SK-N-SH (cell line): ENCODE data around the gene CDK3.

Experiments used
- CTCF ChIP-seq: fragments of 200-600 bp; sonication (generic); IDR thresholded peaks from 2 replicates; pipeline ENCODE4 v1.6.1; 2017; ENCODE audit warnings: antibody characterized with exemption, mild to moderate bottlenecking, moderate library complexity
- FOXM1 ChIP-seq: IDR thresholded peaks from 2 replicates; pipeline ENCODE4 v1.4.0; 2012; ENCODE audit warnings: low read depth, mild to moderate bottlenecking
- MAX ChIP-seq: IDR thresholded peaks from 2 replicates; pipeline ENCODE4 v1.4.0; 2012; ENCODE audit warnings: low read depth
- POLR2AphosphoS5 ChIP-seq: IDR thresholded peaks from 2 replicates; pipeline ENCODE4 v1.6.1; 2012; ENCODE audit warnings: low read depth, low read length
- RAD21 ChIP-seq: IDR thresholded peaks from 2 replicates; pipeline ENCODE4 v1.6.1; 2012; ENCODE audit warnings: mild to moderate bottlenecking, low read length
- REST ChIP-seq: IDR thresholded peaks from 2 replicates; pipeline ENCODE4 v1.6.1; 2012; ENCODE audit warnings: mild to moderate bottlenecking, low read depth, low read length, moderate library complexity
- TAF1 ChIP-seq: IDR thresholded peaks from 2 replicates; pipeline ENCODE4 v1.6.1; 2012; ENCODE audit warnings: low read depth, mild to moderate bottlenecking, low read length, moderate library complexity, borderline replicate concordance
- USF2 ChIP-seq: fragments of 150-350 bp; IDR thresholded peaks from 2 replicates; pipeline ENCODE4 v1.6.1; 2017; ENCODE audit warnings: antibody characterized with exemption, low read length, low read depth, borderline replicate concordance

- TF ChIP-seq USF2 = no peak
- no peak for TF ChIP-seq CTCF
- TF ChIP-seq RAD21 = no peak
- TF ChIP-seq POLR2AphosphoS5 = no peak
- TF ChIP-seq TAF1 = no peak
- no peak for TF ChIP-seq REST
- no peak for TF ChIP-seq MAX
- no peak for TF ChIP-seq FOXM1
Measured at GRCh38 chr17:76022973-76023899, 22.6 kb downstream of the CDK3 start.
